Measurements from ENCODE around the gene GNA14. TPM values are rescaled to one million over a fixed set of nuclear protein-coding genes. Genes with fewer than 3 reads are reported as not detected.

Gene GNA14
- total RNA-seq, 1 experiment from 2014 or later, result 0.25 TPM

DNA sequence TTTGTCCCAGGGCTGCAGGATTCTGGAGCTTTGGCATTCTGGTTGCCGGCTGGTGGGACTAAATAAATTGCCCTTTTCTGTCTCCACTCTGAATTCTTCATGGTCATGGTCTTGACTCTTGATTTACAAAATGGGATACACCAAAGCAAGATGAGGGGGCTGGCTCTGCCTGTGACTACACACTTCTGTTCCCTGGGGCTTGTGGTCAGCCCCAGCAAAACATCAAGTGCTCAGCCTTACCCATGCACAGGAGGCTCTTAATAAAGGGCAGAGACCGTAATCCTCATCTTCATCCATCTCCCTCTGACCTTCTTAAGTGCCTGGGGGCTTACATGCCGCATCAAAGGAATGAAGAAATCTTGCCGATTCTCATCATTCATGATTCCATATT lies 198.0 kb downstream of the GNA14 start:
- no peak overlapping the region for H3K27ac ChIP-seq (ENCODE audit: low read depth, low read length)
- ChIA-PET CTCF (interaction anchor here (2.5 kb wide), 1 partner anchor 16 kb away, joined by 11 read pairs; no protein-coding TSS in a partner anchor), RAD21 (ENCODE audit: low non-redundant PET in 1 of 2, low total read pairs in 2 of 2, uncharacterized antibody in 2 of 2, unreplicated experiment in 2 of 2) (no interaction called here), POLR2A (no interaction called here)
- intact Hi-C loops (cut with micrococcal nuclease), result loop anchor here (10.0 kb wide), 1 partner anchor 585 kb away; the partner anchor contains the start of gene GNAQ
- no peak overlapping the region for H3K9ac ChIP-seq (ENCODE audit: low read length)
- H3K79me2 ChIP-seq (ENCODE audit: insufficient read depth, low read length), result no peaks in the 10 kb centered on the region
- no peaks in the 10 kb centered on the region for H3K27me3 ChIP-seq (ENCODE audit: insufficient read depth, low read length)
- no peaks in the 10 kb centered on the region for H4K20me1 ChIP-seq (ENCODE audit: insufficient read depth)
- ATAC-seq (no peak), DNase-seq (ENCODE audit: low read depth, low spot score) (no peak)
- no peak overlapping the region for H3K4me3 ChIP-seq (replicated peaks in 1 of 2; ENCODE audit: low read depth in 1 of 2, low read length in 2 of 2)
- H3K4me1 ChIP-seq (ENCODE audit: control insufficient read depth in 1 of 2, insufficient read depth in 2 of 2, low read length in 2 of 2), result peaks cover 0 to 2% of the 10 kb centered on the region in 2 experiments; a peak in 1 of 4 replicates
- no peaks in the 10 kb centered on the region for H3K9me3 ChIP-seq (ENCODE audit: control insufficient read depth in 1 of 2, insufficient read depth in 1 of 2, low read depth in 1 of 2, low read length in 2 of 2)
- H3K9me2 ChIP-seq (ENCODE audit: insufficient read depth), result no peaks in the 10 kb centered on the region
- TF ChIP-seq ELF1 (IDR thresholded peaks at IDR 0.05; ENCODE audit: borderline replicate concordance, low read depth), result no peak
- TF ChIP-seq SP1 (IDR thresholded peaks at IDR 0.05; ENCODE audit: low read depth), result no peak
- no peak for TF ChIP-seq POLR2A (IDR thresholded peaks at IDR 0.05; ENCODE audit: borderline replicate concordance, extremely low read depth, insufficient read depth, insufficient read length)
- TF ChIP-seq REST (IDR thresholded peaks at IDR 0.05; ENCODE audit: low read depth), result no peak
- TF ChIP-seq ZNF274 (IDR thresholded peaks at IDR 0.05; ENCODE audit: low read depth, low read length), result no peak
- TF ChIP-seq SIN3A (IDR thresholded peaks at IDR 0.05; ENCODE audit: low read depth), result no peak
- no peak for TF ChIP-seq POLR2AphosphoS5 (IDR thresholded peaks at IDR 0.05; ENCODE audit: low read depth, low read length)
- TF ChIP-seq CEBPB (IDR thresholded peaks at IDR 0.05; ENCODE audit: low read depth), result no peak
- no peak for TF ChIP-seq FOSL1 (IDR thresholded peaks at IDR 0.05; ENCODE audit: low read depth)
- H3K4me2 ChIP-seq (ENCODE audit: low read length), result no peak overlapping the region
- H2AFZ ChIP-seq (ENCODE audit: low read depth, low read length, poor library complexity, severe bottlenecking), result no peak overlapping the region
- no TSS peak for BruUV-seq (replicated peaks)
- H3K36me3 ChIP-seq (ENCODE audit: control insufficient read depth in 1 of 2, insufficient read depth in 2 of 2, low read length in 2 of 2), result no peaks in the 10 kb centered on the region
